SK-N-SH (cell line): ENCODE measurements around the gene CHCHD3. TPM values are rescaled to one million over a fixed set of nuclear protein-coding genes. Genes with fewer than 3 reads are reported as not detected.

Experiments
- CTCF ChIA-PET: fragments of 300-600, 350-600 bp; formaldehyde crosslinking; extraction: SDS; loops from one replicate; lab custom pipeline; 2021; lab: Yijun Ruan, JAX
- POLR2A ChIA-PET: fragments of 350-600 bp; sonication (Branson Sonifier 250); formaldehyde crosslinking; extraction: SDS; loops from one replicate; lab custom pipeline; 2020; ENCODE audit warnings: antibody characterized with exemption, inconsistent platforms; lab: Yijun Ruan, JAX
- DNase-seq: peaks from one replicate; pipeline ENCODE4 v3.0.0; 2012
- H2AFZ ChIP-seq: fragments of 200-600 bp; sonication (generic); 2 replicates; pipeline ENCODE4 v1.8.1; 2016; ENCODE audit warnings: antibody characterized with exemption, mild to moderate bottlenecking, low read depth
- H3F3A ChIP-seq: fragments of 200-600 bp; sonication (generic); replicated peaks from 2 replicates; pipeline ENCODE3; 2016; ENCODE audit warnings: antibody characterized with exemption, mild to moderate bottlenecking; ENCODE audit not compliant: insufficient read depth
- H3K27ac ChIP-seq, 2 experiments: fragments of 200-500 bp in 1 of 2; fragments of 200-600 bp in 1 of 2; sonication (Bioruptor generic) in 1 of 2; sonication (generic), shearing (Covaris generic) in 1 of 2; 2 replicates each; pipeline versions ENCODE4 v1.5.1 to v1.6.1; 2014 to 2016; ENCODE audit warnings: low read depth in 2 of 2, inconsistent platforms in 1 of 2, low read length in 1 of 2, mild to moderate bottlenecking in 1 of 2, mixed read lengths in 1 of 2
- H3K27me3 ChIP-seq: fragments of 200-600 bp; sonication (generic), shearing (Covaris generic); 2 replicates; pipeline ENCODE4 v1.6.1; 2016; ENCODE audit warnings: mixed run types; ENCODE audit not compliant: insufficient read depth
- H3K36me3 ChIP-seq, 2 experiments: fragments of 200-500 bp in 1 of 2; fragments of 200-600 bp in 1 of 2; sonication (Bioruptor generic) in 1 of 2; sonication (generic) in 1 of 2; replicated peaks in 1 of 2; 2 replicates each; pipeline versions ENCODE3 to v1.5.1; 2014 to 2016; ENCODE audit warnings: low read length in 1 of 2, mild to moderate bottlenecking in 1 of 2; ENCODE audit not compliant: insufficient read depth in 2 of 2, control insufficient read depth in 1 of 2
- H3K4me1 ChIP-seq, 2 experiments: fragments of 200-500 bp in 1 of 2; fragments of 200-600 bp in 1 of 2; sonication (Bioruptor generic) in 1 of 2; sonication (generic), shearing (Covaris generic) in 1 of 2; 2 replicates each; pipeline versions ENCODE4 v1.5.1 to v1.6.1; 2014 to 2016; ENCODE audit warnings: low read depth in 1 of 2, low read length in 1 of 2, mixed run types in 1 of 2; ENCODE audit not compliant: insufficient read depth in 2 of 2, control insufficient read depth in 1 of 2
- H3K4me2 ChIP-seq: fragments of 200-600 bp; sonication (generic), shearing (Covaris generic); 2 replicates; pipeline ENCODE4 v1.6.1; 2017; ENCODE audit warnings: mixed run types
- H3K4me3 ChIP-seq, 2 experiments: fragments of 200-500 bp in 1 of 2; fragments of 200-600 bp in 1 of 2; sonication (Bioruptor generic) in 1 of 2; sonication (generic), shearing (Covaris generic) in 1 of 2; 2 replicates each; pipeline versions ENCODE4 v1.5.1 to v1.8.1; 2014 to 2016; ENCODE audit warnings: low read depth in 2 of 2, inconsistent platforms in 1 of 2, low read length in 1 of 2, mild to moderate bottlenecking in 1 of 2, mixed read lengths in 1 of 2, moderate library complexity in 1 of 2
- H3K79me2 ChIP-seq: fragments of 200-600 bp; sonication (generic); 2 replicates; pipeline ENCODE4 v1.8.1; 2017; ENCODE audit warnings: mild to moderate bottlenecking; ENCODE audit not compliant: insufficient read depth
- H3K9ac ChIP-seq: fragments of 200-600 bp; sonication (generic); 2 replicates; pipeline ENCODE4 v1.6.1; 2017; ENCODE audit warnings: mixed run types
- H3K9me2 ChIP-seq: fragments of 200-600 bp; sonication (generic); 2 replicates; pipeline ENCODE4 v1.6.1; 2017; ENCODE audit warnings: mixed run types
- H3K9me3 ChIP-seq: fragments of 200-600 bp; sonication (generic); 2 replicates; pipeline ENCODE4 v1.6.1; 2017; ENCODE audit warnings: mixed run types, mild to moderate bottlenecking, moderate library complexity
- H4K20me1 ChIP-seq: fragments of 200-600 bp; sonication (generic); 2 replicates; pipeline ENCODE4 v1.6.1; 2017; ENCODE audit warnings: mild to moderate bottlenecking, mixed run types; ENCODE audit not compliant: insufficient read depth
- CHD2 ChIP-seq: fragments of 150-350 bp; IDR thresholded peaks from 2 replicates; pipeline ENCODE4 v1.6.1; 2018; ENCODE audit warnings: low read length; ENCODE audit not compliant: partially characterized antibody
- ELF1 ChIP-seq: IDR thresholded peaks from 2 replicates; pipeline ENCODE4 v1.4.0; 2012
- EZH2phosphoT487 ChIP-seq: fragments of 200-600 bp; sonication (generic); IDR thresholded peaks from 2 replicates; pipeline ENCODE4 v1.6.1; 2017; ENCODE audit warnings: low read depth, mixed run types, mild to moderate bottlenecking, antibody characterized with exemption, moderate library complexity, borderline replicate concordance
- FOXJ3 ChIP-seq: sonication (generic); formaldehyde crosslinking; IDR thresholded peaks from 2 replicates; pipeline ENCODE4 v1.5.1; 2020; ENCODE audit warnings: mild to moderate bottlenecking, missing genetic modification reagents
- FOXM1 ChIP-seq: IDR thresholded peaks from 2 replicates; pipeline ENCODE4 v1.4.0; 2012; ENCODE audit warnings: low read depth, mild to moderate bottlenecking
- GATA2 ChIP-seq: sonication (generic); formaldehyde crosslinking; IDR thresholded peaks from 2 replicates; pipeline ENCODE4 v1.5.0; 2020; ENCODE audit warnings: mild to moderate bottlenecking, missing genetic modification reagents
- JUND ChIP-seq: IDR thresholded peaks from 2 replicates; pipeline ENCODE4 v1.4.0; 2012
- NRF1 ChIP-seq: IDR thresholded peaks from 2 replicates; pipeline ENCODE4 v1.6.1; 2012; ENCODE audit warnings: low read depth, mild to moderate bottlenecking, low read length
- POLR2AphosphoS5 ChIP-seq: IDR thresholded peaks from 2 replicates; pipeline ENCODE4 v1.6.1; 2012; ENCODE audit warnings: low read depth, low read length
- RCOR1 ChIP-seq: fragments of 150-350 bp; IDR thresholded peaks from 2 replicates; pipeline ENCODE4 v1.6.1; 2017; ENCODE audit warnings: antibody characterized with exemption, low read length
- RFX5 ChIP-seq: IDR thresholded peaks from 2 replicates; pipeline ENCODE4 v1.6.1; 2012; ENCODE audit warnings: mild to moderate bottlenecking, improper control_type of control experiment, low read length
- RXRA ChIP-seq: IDR thresholded peaks from 2 replicates; pipeline ENCODE4 v1.4.0; 2012; ENCODE audit warnings: low read depth, mild to moderate bottlenecking, borderline replicate concordance
- SIN3A ChIP-seq: IDR thresholded peaks from 2 replicates; pipeline ENCODE4 v1.6.1; 2012; ENCODE audit warnings: low read depth, mild to moderate bottlenecking, low read length, moderate library complexity, borderline replicate concordance
- SMC3 ChIP-seq: IDR thresholded peaks from 2 replicates; pipeline ENCODE4 v1.6.1; 2012; ENCODE audit warnings: low read depth, low read length, improper control_type of control experiment
- TAF1 ChIP-seq: IDR thresholded peaks from 2 replicates; pipeline ENCODE4 v1.6.1; 2012; ENCODE audit warnings: low read depth, mild to moderate bottlenecking, low read length, moderate library complexity, borderline replicate concordance
- TCF12 ChIP-seq: IDR thresholded peaks from 2 replicates; pipeline ENCODE4 v1.4.0; 2012
- WGBS: methylation state at CpG from one replicate; pipeline ENCODE4 v1.1.6; 2017; ENCODE audit warnings: low lambda C conversion rate; 5-methylcytosine and 5-hydroxymethylcytosine counted together
- polyA plus RNA-seq, 3 experiments: library from polyadenylated mRNA; depleted of rRNA; stranded (reverse); fragments of >200 nt; gene quantifications; 2 replicates each; pipeline ENCODE4 v1.2.3, GENCODE V29; 2012
- TF ChIP-seq, protein P1 (sequence below): IDR thresholded peaks from 2 replicates; pipeline ENCODE4; 2012
- TF ChIP-seq, protein P2 (sequence below): IDR thresholded peaks from 2 replicates; pipeline ENCODE4 v1.6.1; 2012; ENCODE audit warnings: mild to moderate bottlenecking, low read depth, low read length, moderate library complexity
- TF ChIP-seq, protein P3 (sequence below): fragments of 200-600 bp; sonication (generic); IDR thresholded peaks from 2 replicates; pipeline ENCODE4 v1.6.1; 2017; ENCODE audit warnings: antibody characterized with exemption, mild to moderate bottlenecking, moderate library complexity
- TF ChIP-seq, protein P4 (sequence below): IDR thresholded peaks from 2 replicates; pipeline ENCODE4 v1.4.0; 2012; ENCODE audit warnings: low read depth, borderline replicate concordance

CHCHD3 gene
- polyA plus RNA-seq, 1 of the 3 experiments (the other 2 are of a cell fraction), result 97.1 TPM

DNA sequence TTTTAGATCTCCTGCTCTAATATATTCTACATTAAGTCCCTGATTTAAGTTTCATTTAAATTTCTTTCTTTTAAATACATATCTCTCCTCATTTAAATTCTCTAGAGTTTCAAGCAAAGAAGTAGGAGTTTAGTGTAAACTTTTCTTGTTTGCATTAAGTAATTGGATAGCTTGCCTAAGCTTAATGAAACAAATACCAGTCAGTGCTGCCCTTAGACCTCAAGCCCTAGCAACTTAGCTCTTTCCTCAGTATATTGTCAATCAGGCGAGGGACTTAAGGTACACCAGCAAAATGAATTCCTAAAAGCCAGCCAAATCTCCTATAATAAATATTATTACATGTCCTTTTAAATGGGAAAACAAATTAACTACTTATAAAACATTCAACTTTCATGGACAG is 101.5 kb downstream of the CHCHD3 start:
- no peaks in the 10 kb centered on the region for H3K9me2 ChIP-seq
- CTCF ChIA-PET, result interaction anchor here (1.2 to 1.5 kb wide), 2 partner anchors 11 to 70 kb away, joined by 5 to 7 read pairs; no protein-coding TSS in a partner anchor
- WGBS, result 95% methylated on average over 1 of the region's 1 CpG

More for the DNA sequence above, 101.5 kb downstream of the CHCHD3 start:
- no peak overlapping the region for H3K9ac ChIP-seq
- H3F3A ChIP-seq, result no peaks in the 10 kb centered on the region
- H3K36me3 ChIP-seq, result no peaks in the 10 kb centered on the region
- H3K4me2 ChIP-seq, result no peak overlapping the region
- H3K4me1 ChIP-seq, result peaks cover 0 to 10% of the 10 kb centered on the region in 2 experiments; a peak in 1 of 4 replicates
- H4K20me1 ChIP-seq, result peaks cover 8% of the 10 kb centered on the region
- no peak overlapping the region for H2AFZ ChIP-seq
- H3K27me3 ChIP-seq, result no peaks in the 10 kb centered on the region
- no peak for TF ChIP-seq RFX5
- TF ChIP-seq CHD2, result no peak
- TF ChIP-seq SIN3A, result no peak
- TF ChIP-seq, protein P1, sequence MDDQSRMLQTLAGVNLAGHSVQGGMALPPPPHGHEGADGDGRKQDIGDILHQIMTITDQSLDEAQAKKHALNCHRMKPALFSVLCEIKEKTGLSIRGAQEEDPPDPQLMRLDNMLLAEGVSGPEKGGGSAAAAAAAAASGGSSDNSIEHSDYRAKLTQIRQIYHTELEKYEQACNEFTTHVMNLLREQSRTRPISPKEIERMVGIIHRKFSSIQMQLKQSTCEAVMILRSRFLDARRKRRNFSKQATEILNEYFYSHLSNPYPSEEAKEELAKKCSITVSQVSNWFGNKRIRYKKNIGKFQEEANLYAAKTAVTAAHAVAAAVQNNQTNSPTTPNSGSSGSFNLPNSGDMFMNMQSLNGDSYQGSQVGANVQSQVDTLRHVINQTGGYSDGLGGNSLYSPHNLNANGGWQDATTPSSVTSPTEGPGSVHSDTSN, result no peak
- TF ChIP-seq, protein P2, sequence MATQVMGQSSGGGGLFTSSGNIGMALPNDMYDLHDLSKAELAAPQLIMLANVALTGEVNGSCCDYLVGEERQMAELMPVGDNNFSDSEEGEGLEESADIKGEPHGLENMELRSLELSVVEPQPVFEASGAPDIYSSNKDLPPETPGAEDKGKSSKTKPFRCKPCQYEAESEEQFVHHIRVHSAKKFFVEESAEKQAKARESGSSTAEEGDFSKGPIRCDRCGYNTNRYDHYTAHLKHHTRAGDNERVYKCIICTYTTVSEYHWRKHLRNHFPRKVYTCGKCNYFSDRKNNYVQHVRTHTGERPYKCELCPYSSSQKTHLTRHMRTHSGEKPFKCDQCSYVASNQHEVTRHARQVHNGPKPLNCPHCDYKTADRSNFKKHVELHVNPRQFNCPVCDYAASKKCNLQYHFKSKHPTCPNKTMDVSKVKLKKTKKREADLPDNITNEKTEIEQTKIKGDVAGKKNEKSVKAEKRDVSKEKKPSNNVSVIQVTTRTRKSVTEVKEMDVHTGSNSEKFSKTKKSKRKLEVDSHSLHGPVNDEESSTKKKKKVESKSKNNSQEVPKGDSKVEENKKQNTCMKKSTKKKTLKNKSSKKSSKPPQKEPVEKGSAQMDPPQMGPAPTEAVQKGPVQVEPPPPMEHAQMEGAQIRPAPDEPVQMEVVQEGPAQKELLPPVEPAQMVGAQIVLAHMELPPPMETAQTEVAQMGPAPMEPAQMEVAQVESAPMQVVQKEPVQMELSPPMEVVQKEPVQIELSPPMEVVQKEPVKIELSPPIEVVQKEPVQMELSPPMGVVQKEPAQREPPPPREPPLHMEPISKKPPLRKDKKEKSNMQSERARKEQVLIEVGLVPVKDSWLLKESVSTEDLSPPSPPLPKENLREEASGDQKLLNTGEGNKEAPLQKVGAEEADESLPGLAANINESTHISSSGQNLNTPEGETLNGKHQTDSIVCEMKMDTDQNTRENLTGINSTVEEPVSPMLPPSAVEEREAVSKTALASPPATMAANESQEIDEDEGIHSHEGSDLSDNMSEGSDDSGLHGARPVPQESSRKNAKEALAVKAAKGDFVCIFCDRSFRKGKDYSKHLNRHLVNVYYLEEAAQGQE, result no peak
- TF ChIP-seq SMC3, result no peak
- no peak for TF ChIP-seq RXRA
- TF ChIP-seq, protein P3, sequence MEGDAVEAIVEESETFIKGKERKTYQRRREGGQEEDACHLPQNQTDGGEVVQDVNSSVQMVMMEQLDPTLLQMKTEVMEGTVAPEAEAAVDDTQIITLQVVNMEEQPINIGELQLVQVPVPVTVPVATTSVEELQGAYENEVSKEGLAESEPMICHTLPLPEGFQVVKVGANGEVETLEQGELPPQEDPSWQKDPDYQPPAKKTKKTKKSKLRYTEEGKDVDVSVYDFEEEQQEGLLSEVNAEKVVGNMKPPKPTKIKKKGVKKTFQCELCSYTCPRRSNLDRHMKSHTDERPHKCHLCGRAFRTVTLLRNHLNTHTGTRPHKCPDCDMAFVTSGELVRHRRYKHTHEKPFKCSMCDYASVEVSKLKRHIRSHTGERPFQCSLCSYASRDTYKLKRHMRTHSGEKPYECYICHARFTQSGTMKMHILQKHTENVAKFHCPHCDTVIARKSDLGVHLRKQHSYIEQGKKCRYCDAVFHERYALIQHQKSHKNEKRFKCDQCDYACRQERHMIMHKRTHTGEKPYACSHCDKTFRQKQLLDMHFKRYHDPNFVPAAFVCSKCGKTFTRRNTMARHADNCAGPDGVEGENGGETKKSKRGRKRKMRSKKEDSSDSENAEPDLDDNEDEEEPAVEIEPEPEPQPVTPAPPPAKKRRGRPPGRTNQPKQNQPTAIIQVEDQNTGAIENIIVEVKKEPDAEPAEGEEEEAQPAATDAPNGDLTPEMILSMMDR, result no peak
- TF ChIP-seq TAF1, result no peak
- TF ChIP-seq POLR2AphosphoS5, result no peak
- TF ChIP-seq TCF12, result no peak
- no peak for TF ChIP-seq ELF1
- TF ChIP-seq RCOR1, result no peak
- TF ChIP-seq FOXM1, result no peak
- TF ChIP-seq, protein P4, sequence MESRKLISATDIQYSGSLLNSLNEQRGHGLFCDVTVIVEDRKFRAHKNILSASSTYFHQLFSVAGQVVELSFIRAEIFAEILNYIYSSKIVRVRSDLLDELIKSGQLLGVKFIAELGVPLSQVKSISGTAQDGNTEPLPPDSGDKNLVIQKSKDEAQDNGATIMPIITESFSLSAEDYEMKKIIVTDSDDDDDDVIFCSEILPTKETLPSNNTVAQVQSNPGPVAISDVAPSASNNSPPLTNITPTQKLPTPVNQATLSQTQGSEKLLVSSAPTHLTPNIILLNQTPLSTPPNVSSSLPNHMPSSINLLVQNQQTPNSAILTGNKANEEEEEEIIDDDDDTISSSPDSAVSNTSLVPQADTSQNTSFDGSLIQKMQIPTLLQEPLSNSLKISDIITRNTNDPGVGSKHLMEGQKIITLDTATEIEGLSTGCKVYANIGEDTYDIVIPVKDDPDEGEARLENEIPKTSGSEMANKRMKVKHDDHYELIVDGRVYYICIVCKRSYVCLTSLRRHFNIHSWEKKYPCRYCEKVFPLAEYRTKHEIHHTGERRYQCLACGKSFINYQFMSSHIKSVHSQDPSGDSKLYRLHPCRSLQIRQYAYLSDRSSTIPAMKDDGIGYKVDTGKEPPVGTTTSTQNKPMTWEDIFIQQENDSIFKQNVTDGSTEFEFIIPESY, result no peak
- TF ChIP-seq NRF1, result no peak
- TF ChIP-seq GATA2 (CRISPR knock-in tag), result no peak
- TF ChIP-seq JUND, result no peak
- no peak for TF ChIP-seq EZH2phosphoT487
- TF ChIP-seq FOXJ3 (CRISPR knock-in tag), result no peak
- no peak overlapping the region for H3K4me3 ChIP-seq
- H3K9me3 ChIP-seq, result no peaks in the 10 kb centered on the region
- DNase-seq, result no peak
- peaks cover 38% of the 10 kb centered on the region for H3K79me2 ChIP-seq
- POLR2A ChIA-PET, result no interaction called here
- H3K27ac ChIP-seq, result no peak overlapping the region
